Uterus (tissue), 4 donors: Measurements from ENCODE around the gene KCNG2. TPM values are rescaled to one million over a fixed set of nuclear protein-coding genes. Genes with fewer than 3 reads are reported as not detected.

ENCODE experiments used
- DNase-seq, 2 donors: peaks; one replicate each; pipeline ENCODE4 v3.0.0-alpha.2; 2019 to 2020
- H3K27ac ChIP-seq, 2 donors: fragments of 200-600 bp; sonication (generic); 1 replicate in 1 of 2; 2 replicates in 1 of 2; pipeline ENCODE4 v1.5.1; 2016 to 2018
- H3K27me3 ChIP-seq, 2 donors: fragments of 200-600 bp; sonication (generic); one replicate each; pipeline ENCODE4 v1.5.1; 2018 to 2019; ENCODE audit warnings: control low read depth in 1 of 2
- H3K36me3 ChIP-seq, 2 donors: fragments of 200-600 bp; sonication (generic); one replicate each; pipeline ENCODE4 v1.5.1; 2019; ENCODE audit warnings: control low read depth in 1 of 2
- H3K4me1 ChIP-seq, 2 donors: fragments of 200-600 bp; sonication (generic); one replicate each; pipeline ENCODE4 v1.5.1; 2018 to 2019; ENCODE audit warnings: control low read depth in 1 of 2
- H3K4me3 ChIP-seq, 2 donors: fragments of 200-600 bp; sonication (generic); 1 replicate in 1 of 2; 2 replicates in 1 of 2; pipeline ENCODE4 v1.5.1; 2018 to 2019; ENCODE audit warnings: mild to moderate bottlenecking in 1 of 2
- H3K9me3 ChIP-seq, 2 donors: fragments of 200-600 bp; sonication (generic); one replicate each; pipeline ENCODE4 v1.5.1; 2019; ENCODE audit warnings: control low read depth in 1 of 2
- POLR2A ChIP-seq, 2 donors: fragments of 450-650 bp; IDR thresholded peaks; one replicate each; pipeline ENCODE4 v1.6.1; 2016; ENCODE audit warnings: antibody characterized with exemption in 2 of 2, mild to moderate bottlenecking in 1 of 2, moderate library complexity in 1 of 2
- intact Hi-C: fragments of 100-400 bp; cut with DNase I; formaldehyde crosslinking; loops from one replicate; pipeline ENCODE4 v1.15.1; 2023; ENCODE audit warnings: low total_unique reads
- total RNA-seq, 4 donors: library from RNA; depleted of rRNA in 3 of 4; stranded (reverse); fragments of >200 nt in 3 of 4; gene quantifications; one replicate each; pipeline versions ENCODE4 v1.1.0 to v1.2.4, GENCODE V29; 2014 to 2023
- TF ChIP-seq, protein P1 (sequence below), 4 experiments: fragments of 200-600 bp in 2 of 4; fragments of 450-650 bp in 2 of 4; sonication (generic) in 2 of 4; IDR thresholded peaks; one replicate each; pipeline ENCODE4 v1.5.1; 2016 to 2019; ENCODE audit warnings: antibody characterized with exemption in 4 of 4, mild to moderate bottlenecking in 2 of 4, moderate library complexity in 1 of 4
- donor health status: DM: yes; HTN: yes; CAD: no.

The KCNG2 gene
- total RNA-seq, 4 donors from 2014 or later = 0.59 TPM; not detected in 3

DNA sequence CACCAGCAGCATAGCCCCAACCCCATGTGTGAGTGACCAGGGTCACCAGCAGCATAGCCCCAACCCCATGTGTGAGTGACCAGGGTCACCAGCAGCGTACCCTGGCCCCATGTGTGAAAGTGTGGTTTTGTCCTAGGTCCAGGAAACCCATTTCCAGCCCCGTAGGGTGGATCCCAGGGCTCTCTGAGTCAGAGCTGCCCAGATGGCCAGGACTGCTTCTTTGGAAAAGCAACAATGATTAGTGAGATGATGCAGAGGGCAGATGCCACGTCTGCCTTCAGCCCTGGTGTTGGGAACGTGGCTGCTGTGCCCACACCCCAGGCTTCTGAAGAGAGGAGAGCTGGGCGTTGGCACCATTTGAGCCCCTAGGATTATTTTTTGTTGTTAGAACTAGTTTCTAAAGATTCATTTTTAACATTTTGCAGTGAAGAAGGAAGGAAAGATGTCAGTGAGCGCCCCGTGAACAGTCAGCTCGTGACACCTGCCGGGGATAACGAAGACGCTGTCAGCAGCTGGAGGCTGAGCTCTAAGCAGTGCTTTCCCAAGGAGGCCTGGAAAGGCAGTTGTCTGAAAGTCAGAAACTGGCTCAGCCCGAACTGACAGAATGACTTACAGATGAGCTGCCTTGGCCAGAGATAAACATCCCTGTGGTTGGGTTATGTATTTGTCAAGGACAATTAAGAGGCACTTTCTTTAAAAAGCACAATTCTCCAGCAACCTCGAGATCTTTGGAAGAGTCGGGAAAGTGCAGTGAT, 32.1 kb upstream of the KCNG2 start:
- TF ChIP-seq POLR2A (IDR thresholded peaks at IDR 0.05) = no peak
- TF ChIP-seq, protein P1, sequence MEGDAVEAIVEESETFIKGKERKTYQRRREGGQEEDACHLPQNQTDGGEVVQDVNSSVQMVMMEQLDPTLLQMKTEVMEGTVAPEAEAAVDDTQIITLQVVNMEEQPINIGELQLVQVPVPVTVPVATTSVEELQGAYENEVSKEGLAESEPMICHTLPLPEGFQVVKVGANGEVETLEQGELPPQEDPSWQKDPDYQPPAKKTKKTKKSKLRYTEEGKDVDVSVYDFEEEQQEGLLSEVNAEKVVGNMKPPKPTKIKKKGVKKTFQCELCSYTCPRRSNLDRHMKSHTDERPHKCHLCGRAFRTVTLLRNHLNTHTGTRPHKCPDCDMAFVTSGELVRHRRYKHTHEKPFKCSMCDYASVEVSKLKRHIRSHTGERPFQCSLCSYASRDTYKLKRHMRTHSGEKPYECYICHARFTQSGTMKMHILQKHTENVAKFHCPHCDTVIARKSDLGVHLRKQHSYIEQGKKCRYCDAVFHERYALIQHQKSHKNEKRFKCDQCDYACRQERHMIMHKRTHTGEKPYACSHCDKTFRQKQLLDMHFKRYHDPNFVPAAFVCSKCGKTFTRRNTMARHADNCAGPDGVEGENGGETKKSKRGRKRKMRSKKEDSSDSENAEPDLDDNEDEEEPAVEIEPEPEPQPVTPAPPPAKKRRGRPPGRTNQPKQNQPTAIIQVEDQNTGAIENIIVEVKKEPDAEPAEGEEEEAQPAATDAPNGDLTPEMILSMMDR (IDR thresholded peaks at IDR 0.05) = no peak
- no peak for DNase-seq
- no peaks in the 10 kb centered on the region for H3K36me3 ChIP-seq
- no peaks in the 10 kb centered on the region for H3K4me1 ChIP-seq
- no peak overlapping the region for H3K27ac ChIP-seq
- intact Hi-C loops = no loop called here
- H3K9me3 ChIP-seq = peaks cover 0 to 8% of the 10 kb centered on the region in 2 donors
- no peak overlapping the region for H3K4me3 ChIP-seq
- no peaks in the 10 kb centered on the region for H3K27me3 ChIP-seq

DNA sequence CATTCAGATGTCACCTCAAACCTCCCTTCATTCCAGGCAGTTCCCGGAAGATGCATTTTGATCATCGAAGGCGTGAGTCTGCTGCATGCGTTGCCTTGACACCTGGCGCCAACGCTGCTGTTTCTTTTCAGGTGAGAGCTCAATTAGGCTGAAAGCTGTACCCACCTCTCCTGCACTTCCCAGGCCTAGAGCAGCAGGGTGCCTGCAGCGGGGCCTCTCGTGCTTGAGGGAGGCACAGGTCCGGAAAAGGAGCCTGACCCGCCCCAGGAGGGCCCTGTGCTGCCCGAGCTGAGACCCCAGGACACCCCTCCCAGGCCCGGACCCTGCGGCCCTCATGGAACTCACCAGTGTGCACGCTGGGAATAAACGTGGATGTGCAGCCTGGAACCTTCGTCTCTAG, 31.4 kb upstream of the KCNG2 start:
- H3K4me1 ChIP-seq = no peaks in the 10 kb centered on the region
- H3K9me3 ChIP-seq = peaks cover 0 to 8% of the 10 kb centered on the region in 2 donors
- H3K4me3 ChIP-seq = no peak overlapping the region
- no peak for TF ChIP-seq POLR2A (IDR thresholded peaks at IDR 0.05)
- TF ChIP-seq, protein P1 (IDR thresholded peaks at IDR 0.05) = no peak
- no peaks in the 10 kb centered on the region for H3K36me3 ChIP-seq
- intact Hi-C loops = no loop called here
- no peak overlapping the region for H3K27ac ChIP-seq
- DNase-seq = no peak
- no peaks in the 10 kb centered on the region for H3K27me3 ChIP-seq

DNA sequence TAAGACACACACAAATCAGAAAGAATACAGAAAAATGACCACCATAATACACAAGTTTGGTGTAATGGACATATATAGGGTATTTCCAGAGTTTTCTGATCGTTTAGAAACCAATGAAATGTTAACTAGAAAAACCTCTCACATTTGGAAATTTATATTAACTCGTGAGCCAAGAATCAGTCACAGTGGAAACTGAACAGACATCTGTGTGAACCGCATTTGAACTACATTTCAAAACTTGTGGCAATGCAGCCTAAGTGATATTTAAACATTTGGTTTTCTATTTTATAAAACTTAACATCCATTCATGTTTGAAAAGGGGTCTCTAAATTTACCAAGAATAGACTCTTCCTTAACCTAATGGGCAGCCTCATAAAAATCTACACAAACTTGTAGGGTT, 29.0 kb upstream of the KCNG2 start:
- Histone ChIP-seq H3K9me3 (peaks cover 0 to 8% of the 10 kb centered on the region in 2 donors), H3K27me3 (peaks cover 0 to 4% of the 10 kb centered on the region in 2 donors), H3K4me1 (no peaks in the 10 kb centered on the region), H3K27ac (no peak overlapping the region), H3K36me3 (no peaks in the 10 kb centered on the region), H3K4me3 (no peak overlapping the region)
- no peak for TF ChIP-seq POLR2A (IDR thresholded peaks at IDR 0.05)
- TF ChIP-seq, protein P1 (IDR thresholded peaks at IDR 0.05) = no peak
- intact Hi-C loops = no loop called here
- no peak for DNase-seq

DNA sequence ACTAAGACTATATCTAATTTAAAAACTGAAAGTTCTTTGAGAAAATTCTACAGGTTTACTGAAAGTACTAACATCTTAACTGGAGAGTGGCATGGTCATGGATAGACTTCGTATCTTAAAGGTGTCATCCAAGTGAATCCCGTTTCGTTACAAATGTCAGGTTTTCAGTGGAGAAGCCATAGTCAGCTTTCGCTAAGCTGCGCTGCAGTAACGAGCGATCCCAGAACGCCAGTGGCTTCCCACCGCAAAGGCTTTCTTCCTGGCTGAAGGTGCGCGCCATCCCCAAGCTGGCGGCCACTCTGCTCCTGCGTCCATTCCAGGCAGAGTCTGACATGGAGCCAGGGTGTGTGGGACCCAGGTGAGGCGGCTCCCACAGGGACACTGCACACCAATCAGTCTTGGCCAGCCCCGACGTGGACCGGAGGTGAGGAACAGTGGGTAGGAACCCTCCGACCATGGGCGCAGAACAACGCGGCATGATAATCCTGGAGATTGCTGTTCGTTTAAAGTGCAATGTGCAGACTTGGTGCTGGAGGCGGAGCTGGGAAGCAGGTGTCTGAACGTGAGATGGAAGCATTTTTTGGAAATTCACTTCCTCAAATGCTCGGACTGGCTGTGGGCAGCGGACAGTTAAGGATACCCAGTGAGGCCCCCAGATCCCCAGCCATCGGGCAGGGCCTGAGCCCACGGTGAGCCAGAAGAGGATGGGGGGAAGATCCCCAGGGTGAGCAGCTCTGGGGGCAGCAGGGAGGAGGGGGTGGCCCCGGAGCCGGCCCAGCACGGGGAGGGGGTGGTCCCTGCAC, 27.8 kb upstream of the KCNG2 start:
- Histone ChIP-seq H3K9me3 (peaks cover 0 to 8% of the 10 kb centered on the region in 2 donors), H3K4me1 (no peaks in the 10 kb centered on the region), H3K36me3 (no peaks in the 10 kb centered on the region), H3K4me3 (no peak overlapping the region), H3K27me3 (peaks cover 0 to 4% of the 10 kb centered on the region in 2 donors), H3K27ac (no peak overlapping the region)
- TF ChIP-seq, protein P1 (IDR thresholded peaks at IDR 0.05) = no peak
- no peak for TF ChIP-seq POLR2A (IDR thresholded peaks at IDR 0.05)
- intact Hi-C loops = no loop called here
- DNase-seq = no peak

DNA sequence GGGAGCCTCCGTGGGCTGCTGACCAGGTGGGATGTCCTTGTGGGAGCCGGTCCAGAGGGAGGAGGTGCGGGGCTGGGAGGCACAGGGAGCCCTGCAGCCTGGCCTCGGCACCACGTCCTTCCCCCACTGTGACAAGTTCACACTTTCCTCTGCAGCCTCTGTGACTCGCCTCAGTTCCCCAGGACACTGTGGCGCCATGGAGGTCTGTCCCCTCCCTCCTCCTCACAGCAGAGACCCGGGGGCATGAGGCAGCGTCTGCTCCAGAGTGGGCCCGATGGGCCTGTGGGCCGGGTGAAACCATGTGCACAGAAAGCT, 27.3 kb upstream of the KCNG2 start:
- no peaks in the 10 kb centered on the region for H3K4me1 ChIP-seq
- peaks cover 0 to 8% of the 10 kb centered on the region in 2 donors for H3K9me3 ChIP-seq
- H3K27me3 ChIP-seq = peaks cover 0 to 4% of the 10 kb centered on the region in 2 donors
- intact Hi-C loops = no loop called here
- no peaks in the 10 kb centered on the region for H3K36me3 ChIP-seq
- no peak overlapping the region for H3K4me3 ChIP-seq
- TF ChIP-seq POLR2A (IDR thresholded peaks at IDR 0.05) = no peak
- TF ChIP-seq, protein P1 (IDR thresholded peaks at IDR 0.05) = no peak
- no peak overlapping the region for H3K27ac ChIP-seq
- no peak for DNase-seq
